Nephron (organoid): ENCODE measurements around the gene TRIL.

Source experiments
- H3K27ac Mint-ChIP-seq, 3 experiments: 2 replicates each; pipeline ENCODE4 v1.8.0; 2020; ENCODE audit warnings: mixed read lengths in 3 of 3, mild to moderate bottlenecking in 2 of 3, moderate library complexity in 1 of 3
- H3K27me3 Mint-ChIP-seq: 2 replicates; pipeline ENCODE4 v1.8.0; 2021; ENCODE audit warnings: low read depth, mild to moderate bottlenecking, moderate library complexity, mixed read lengths
- H3K36me3 Mint-ChIP-seq: 2 replicates; pipeline ENCODE4 v1.8.0; 2020; ENCODE audit warnings: low read depth, mixed read lengths
- H3K4me1 Mint-ChIP-seq: 2 replicates; pipeline ENCODE4 v1.8.0; 2020; ENCODE audit warnings: mixed read lengths
- H3K4me3 Mint-ChIP-seq, 3 experiments: 2 replicates each; pipeline ENCODE4 v1.8.0; 2020; ENCODE audit warnings: mild to moderate bottlenecking in 3 of 3, mixed read lengths in 3 of 3, moderate library complexity in 2 of 3
- H3K9me3 Mint-ChIP-seq: 2 replicates; pipeline ENCODE4 v1.8.0; 2020; ENCODE audit warnings: mixed read lengths
- CTCF ChIP-seq, 3 experiments: fragments of 200-600 bp; sonication (generic); IDR thresholded peaks; one replicate each; pipeline ENCODE4 v1.5.0; 2021; ENCODE audit warnings: antibody characterized with exemption in 3 of 3; ENCODE audit not compliant: unreplicated experiment in 3 of 3

TRIL gene

GRCh38 chr7:28939367-28939766 lies 18.8 kb downstream of the TRIL start:
- Mint-ChIP-seq H3K27ac (peak overlapping the region in 1 of 3 experiments; percentile 65), H3K4me3 (no peak overlapping the region), H3K36me3 (no peaks in the 10 kb centered on the region), H3K4me1 (peaks cover 51% of the 10 kb centered on the region), H3K27me3 (no peaks in the 10 kb centered on the region), H3K9me3 (no peaks in the 10 kb centered on the region)
- no peak for TF ChIP-seq CTCF (IDR thresholded peaks at IDR 0.05; ENCODE audit: unreplicated experiment in 3 of 3)

GRCh38 chr7:28937619-28938018 lies 20.5 kb downstream of the TRIL start:
- Mint-ChIP-seq H3K9me3 (no peaks in the 10 kb centered on the region), H3K36me3 (no peaks in the 10 kb centered on the region), H3K27me3 (no peaks in the 10 kb centered on the region), H3K4me1 (peaks cover 47% of the 10 kb centered on the region), H3K27ac (no peak overlapping the region), H3K4me3 (no peak overlapping the region)
- no peak for TF ChIP-seq CTCF (IDR thresholded peaks at IDR 0.05; ENCODE audit: unreplicated experiment in 3 of 3)

- Mint-ChIP-seq H3K27ac (no peak overlapping the region), H3K36me3 (no peaks in the 10 kb centered on the region), H3K4me1 (peaks cover 42% of the 10 kb centered on the region), H3K27me3 (no peaks in the 10 kb centered on the region), H3K4me3 (no peak overlapping the region), H3K9me3 (no peaks in the 10 kb centered on the region)
- TF ChIP-seq CTCF (IDR thresholded peaks at IDR 0.05; ENCODE audit: unreplicated experiment in 3 of 3) = no peak
Measured at GRCh38 chr7:28937103-28937502, 21.0 kb downstream of the TRIL start.

- peak overlapping the region; percentile 41 to 90 (median 78) for H3K27ac Mint-ChIP-seq
- TF ChIP-seq CTCF (IDR thresholded peaks at IDR 0.05; ENCODE audit: unreplicated experiment in 3 of 3) = no peak
- H3K27me3 Mint-ChIP-seq = no peaks in the 10 kb centered on the region
- H3K4me3 Mint-ChIP-seq = no peak overlapping the region
- no peaks in the 10 kb centered on the region for H3K36me3 Mint-ChIP-seq
- no peaks in the 10 kb centered on the region for H3K9me3 Mint-ChIP-seq
- peaks cover 11% of the 10 kb centered on the region for H3K4me1 Mint-ChIP-seq
Measured at GRCh38 chr7:28933846-28934320, 24.2 kb downstream of the TRIL start.

- H3K27ac Mint-ChIP-seq = no peak overlapping the region
- no peaks in the 10 kb centered on the region for H3K9me3 Mint-ChIP-seq
- H3K27me3 Mint-ChIP-seq = peaks cover 4% of the 10 kb centered on the region
- H3K36me3 Mint-ChIP-seq = no peaks in the 10 kb centered on the region
- no peak for TF ChIP-seq CTCF (IDR thresholded peaks at IDR 0.05; ENCODE audit: unreplicated experiment in 3 of 3)
- H3K4me3 Mint-ChIP-seq = no peak overlapping the region
- peaks cover 18% of the 10 kb centered on the region for H3K4me1 Mint-ChIP-seq
Measured at GRCh38 chr7:28931565-28931964, 26.6 kb downstream of the TRIL start.

- H3K27me3 Mint-ChIP-seq = peaks cover 27% of the 10 kb centered on the region
- H3K36me3 Mint-ChIP-seq = no peaks in the 10 kb centered on the region
- H3K4me3 Mint-ChIP-seq = peak overlapping the region; percentile 83 to 87 (median 87)
- H3K27ac Mint-ChIP-seq = peak overlapping the region; percentile 41 to 82 (median 55)
- no peaks in the 10 kb centered on the region for H3K9me3 Mint-ChIP-seq
- peaks cover 26% of the 10 kb centered on the region for H3K4me1 Mint-ChIP-seq
- peak; percentile 81 to 85 (median 83) for TF ChIP-seq CTCF (IDR thresholded peaks at IDR 0.05; ENCODE audit: unreplicated experiment in 3 of 3)
Measured at GRCh38 chr7:28926871-28927597, 31.1 kb downstream of the TRIL start.
